Epithelial cell of esophagus (primary cell): Measurements from ENCODE around the gene KERA.

Experiments used
- DNase-seq: peaks from one replicate; pipeline ENCODE4 v3.0.0; 2010; ENCODE audit warnings: low read depth
- H3K4me3 ChIP-seq: 2 replicates; pipeline ENCODE4 v1.5.1; 2011; ENCODE audit warnings: mild to moderate bottlenecking, low read length, control low read depth
- TF ChIP-seq, protein P1 (sequence below): IDR thresholded peaks from 2 replicates; pipeline ENCODE4 v1.5.1; 2011; ENCODE audit warnings: low read depth, mild to moderate bottlenecking, low read length, control low read depth, inconsistent platforms; ENCODE audit not compliant: insufficient read depth; ENCODE audit errors: missing control alignments

Gene KERA

DNA sequence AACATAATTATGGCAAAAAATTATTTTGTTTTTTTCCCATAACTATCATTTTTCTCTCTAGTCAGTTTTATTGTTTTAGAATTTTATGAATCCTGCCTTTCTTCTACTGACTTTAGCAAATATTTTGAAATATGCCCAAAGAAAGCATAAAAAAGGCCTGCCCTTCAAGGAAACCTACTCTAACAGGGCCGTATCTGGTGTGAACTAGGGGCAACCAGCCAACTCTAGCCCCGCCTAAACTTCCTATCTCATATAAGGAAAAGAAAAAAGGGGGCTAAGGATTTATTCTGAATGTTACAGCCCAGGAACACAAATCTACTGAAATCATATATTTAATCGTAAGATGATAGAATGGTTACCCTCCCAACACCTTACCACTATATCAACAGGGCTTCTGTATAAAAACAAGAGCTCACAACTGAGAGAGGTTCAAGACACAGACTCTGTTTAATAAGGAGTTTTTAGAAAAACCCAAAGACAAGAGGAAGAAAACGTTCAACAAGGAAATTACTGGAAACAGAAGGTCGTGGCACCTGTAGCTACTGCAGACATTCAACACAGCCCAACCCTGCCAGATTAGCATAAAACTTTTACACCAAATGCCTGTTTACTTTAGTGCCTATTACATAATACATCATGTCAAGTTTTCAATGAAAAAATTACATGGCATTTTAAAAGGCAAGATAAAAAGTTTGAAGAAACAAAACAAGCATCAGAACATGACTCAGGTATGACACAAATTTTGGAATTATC is 40.1 kb downstream of the KERA start:
- no peak overlapping the region for H3K4me3 ChIP-seq
- TF ChIP-seq, protein P1, sequence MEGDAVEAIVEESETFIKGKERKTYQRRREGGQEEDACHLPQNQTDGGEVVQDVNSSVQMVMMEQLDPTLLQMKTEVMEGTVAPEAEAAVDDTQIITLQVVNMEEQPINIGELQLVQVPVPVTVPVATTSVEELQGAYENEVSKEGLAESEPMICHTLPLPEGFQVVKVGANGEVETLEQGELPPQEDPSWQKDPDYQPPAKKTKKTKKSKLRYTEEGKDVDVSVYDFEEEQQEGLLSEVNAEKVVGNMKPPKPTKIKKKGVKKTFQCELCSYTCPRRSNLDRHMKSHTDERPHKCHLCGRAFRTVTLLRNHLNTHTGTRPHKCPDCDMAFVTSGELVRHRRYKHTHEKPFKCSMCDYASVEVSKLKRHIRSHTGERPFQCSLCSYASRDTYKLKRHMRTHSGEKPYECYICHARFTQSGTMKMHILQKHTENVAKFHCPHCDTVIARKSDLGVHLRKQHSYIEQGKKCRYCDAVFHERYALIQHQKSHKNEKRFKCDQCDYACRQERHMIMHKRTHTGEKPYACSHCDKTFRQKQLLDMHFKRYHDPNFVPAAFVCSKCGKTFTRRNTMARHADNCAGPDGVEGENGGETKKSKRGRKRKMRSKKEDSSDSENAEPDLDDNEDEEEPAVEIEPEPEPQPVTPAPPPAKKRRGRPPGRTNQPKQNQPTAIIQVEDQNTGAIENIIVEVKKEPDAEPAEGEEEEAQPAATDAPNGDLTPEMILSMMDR = no peak
- DNase-seq = no peak

DNA sequence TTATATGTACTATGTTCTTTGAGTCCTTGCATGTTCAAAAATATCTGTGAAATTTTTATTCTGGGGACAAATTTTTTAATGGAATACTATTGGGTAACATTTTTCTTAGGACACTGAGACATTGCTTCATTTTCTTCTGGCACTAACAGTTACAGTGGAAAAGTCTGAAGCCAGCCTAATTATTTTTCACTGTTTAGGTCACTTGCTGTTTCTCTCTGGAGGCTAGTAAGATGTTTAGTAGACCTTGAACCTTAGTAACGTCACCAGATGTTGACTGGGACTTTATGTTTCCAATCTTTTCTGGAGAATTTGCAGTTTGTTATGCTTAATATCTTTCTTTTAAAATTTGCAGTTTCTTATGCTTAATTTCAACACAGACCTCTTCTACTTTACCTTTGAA is 40.8 kb downstream of the KERA start:
- DNase-seq = no peak
- H3K4me3 ChIP-seq = no peak overlapping the region
- TF ChIP-seq, protein P1 = no peak

DNA sequence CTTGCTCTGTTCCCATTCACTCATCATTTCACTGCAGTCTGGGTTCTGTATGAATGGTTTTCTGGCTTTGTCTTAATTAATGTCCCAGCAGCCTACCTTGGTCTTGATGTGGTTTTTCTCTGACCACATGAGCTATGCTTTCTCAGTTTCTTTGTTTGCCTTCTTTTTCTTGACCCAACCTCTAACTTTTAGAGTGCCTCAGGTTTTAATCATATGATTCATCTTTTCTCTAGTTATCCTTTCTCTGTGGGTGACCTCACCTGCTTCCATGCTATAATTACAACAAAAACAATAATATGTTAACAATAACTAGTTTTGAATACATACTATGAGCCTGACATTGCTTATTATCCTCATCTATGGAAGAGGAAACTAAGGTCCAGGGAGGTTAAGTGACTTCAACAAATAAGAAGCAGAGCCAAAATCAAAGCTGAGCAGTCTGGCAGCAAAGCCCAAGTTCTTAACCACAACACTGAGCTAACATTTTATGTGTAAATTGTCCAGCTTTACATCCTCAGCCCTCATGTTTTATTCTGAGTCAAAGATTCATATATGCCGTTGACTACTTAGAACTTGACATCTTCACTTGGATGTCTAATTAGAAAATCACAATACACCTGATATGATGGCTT is 48.4 kb downstream of the KERA start:
- H3K4me3 ChIP-seq = no peak overlapping the region
- DNase-seq = peak; percentile 9
- TF ChIP-seq, protein P1 = no peak

DNA sequence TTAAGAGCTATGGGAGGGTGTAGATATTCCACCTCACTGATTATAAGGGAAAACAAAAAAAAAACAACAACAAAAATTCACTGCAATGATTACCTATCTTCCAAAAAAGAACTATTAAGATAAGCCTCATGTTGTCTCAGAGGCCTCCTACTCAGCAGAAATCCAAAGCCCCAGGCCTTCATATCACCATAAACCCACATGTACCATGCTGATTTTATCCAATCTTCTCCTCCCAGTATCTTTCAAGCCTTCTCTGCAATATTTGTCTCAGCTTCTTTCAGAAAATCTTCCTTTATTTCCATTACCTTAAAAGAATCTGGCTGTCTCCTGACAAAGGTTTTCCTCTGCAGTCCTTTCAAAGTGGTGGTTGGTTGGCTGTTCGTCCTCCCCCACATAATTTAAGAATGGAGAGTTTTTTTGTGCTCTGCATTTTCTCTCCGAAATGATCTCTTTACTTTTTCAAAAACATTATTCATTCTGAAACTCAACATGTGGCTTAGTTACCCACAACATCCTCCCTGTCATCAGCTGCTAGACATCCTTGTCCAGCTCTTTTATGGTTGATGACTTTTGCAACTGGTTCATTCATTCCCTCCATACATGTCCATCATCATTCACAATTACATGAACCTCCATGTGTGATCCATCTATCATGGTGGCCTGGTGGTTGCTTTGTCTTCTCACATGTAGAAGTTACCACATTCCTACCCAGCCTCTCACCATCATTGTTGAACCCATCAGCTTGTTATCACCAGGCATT is 50.1 kb downstream of the KERA start:
- TF ChIP-seq, protein P1 = no peak
- H3K4me3 ChIP-seq = no peak overlapping the region
- no peak for DNase-seq

DNA sequence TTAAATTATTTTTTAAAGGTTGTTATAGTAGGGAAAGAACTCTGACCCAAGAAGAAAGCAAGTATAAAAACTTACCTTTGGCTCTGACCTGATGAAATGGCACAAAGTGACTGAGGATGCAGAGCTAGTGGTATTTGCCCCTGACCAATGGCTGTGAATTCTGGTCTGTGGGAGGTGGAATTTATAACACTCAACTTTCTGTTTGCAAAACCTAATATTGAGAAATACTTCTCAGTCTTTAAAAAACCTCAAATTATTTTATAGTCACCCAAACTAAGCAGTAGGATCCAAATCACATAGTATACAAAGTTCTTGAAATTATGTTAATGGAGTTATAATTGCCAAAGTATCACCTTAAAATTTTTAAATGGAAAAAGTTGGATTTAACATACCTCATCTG is 53.0 kb downstream of the KERA start, which contains the start of gene EPYC:
Gene EPYC (minus strand): TSS at position 101 of the 400 bp plus-strand sequence. CDS start 2,407 bp downstream, outside the sequence.
- H3K4me3 ChIP-seq = no peak within 1 kb of the TSS
- DNase-seq = no peak
- TF ChIP-seq, protein P1 = no peak

DNA sequence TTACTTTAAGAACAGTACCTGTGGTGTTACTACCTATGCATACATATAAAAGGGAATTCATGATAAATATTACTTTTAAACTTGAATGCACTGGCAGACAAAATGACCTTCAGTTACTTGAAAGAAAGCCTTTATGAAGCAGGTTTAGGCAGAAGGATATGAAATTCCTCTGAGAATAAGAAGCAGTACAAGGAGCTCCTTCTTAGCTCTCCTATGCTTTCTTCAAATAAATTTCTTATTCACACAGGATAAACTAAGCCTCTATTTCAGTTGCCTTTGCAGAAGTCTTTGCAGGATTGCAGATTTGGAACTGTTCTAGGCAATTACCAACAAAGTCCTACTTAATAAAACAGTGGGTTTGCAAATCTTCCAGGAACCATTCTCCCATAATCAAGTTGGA is 54.1 kb downstream of the KERA start:
- no peak for DNase-seq
- TF ChIP-seq, protein P1 = no peak
- no peak overlapping the region for H3K4me3 ChIP-seq
